IPS-20b (cell line): ENCODE measurements around the gene BRMS1.
"Not testable (repeated sequence)": the region's sequence is repeated elsewhere in the genome, so short reads cannot be mapped to it uniquely, and the experiment has no call there.

Experiments
- H3K27ac ChIP-seq: one replicate; pipeline ENCODE4 v1.5.1; 2013; ENCODE audit warnings: low read length
- H3K27me3 ChIP-seq: 2 replicates; pipeline ENCODE4 v1.6.1; 2013; ENCODE audit warnings: mild to moderate bottlenecking, low read length, inconsistent platforms; ENCODE audit not compliant: insufficient read depth
- H3K36me3 ChIP-seq: 2 replicates; pipeline ENCODE4 v1.6.1; 2013; ENCODE audit warnings: low read depth, mild to moderate bottlenecking, inconsistent platforms, low read length, moderate library complexity; ENCODE audit not compliant: insufficient read depth
- H3K4me1 ChIP-seq: 2 replicates; pipeline ENCODE4 v1.6.1; 2013; ENCODE audit warnings: mild to moderate bottlenecking, control low read depth, inconsistent platforms, low read length, moderate library complexity; ENCODE audit not compliant: insufficient read depth
- H3K4me3 ChIP-seq: 2 replicates; pipeline ENCODE4 v1.5.1; 2013; ENCODE audit warnings: mild to moderate bottlenecking, low read length, inconsistent platforms
- H3K9ac ChIP-seq: 2 replicates; pipeline ENCODE4 v1.6.1; 2013; ENCODE audit warnings: low read depth, mild to moderate bottlenecking, inconsistent platforms, low read length, moderate library complexity
- H3K9me3 ChIP-seq: 2 replicates; pipeline ENCODE4 v1.6.1; 2013; ENCODE audit warnings: mild to moderate bottlenecking, low read depth, low read length, inconsistent platforms; ENCODE audit not compliant: insufficient read depth

Gene BRMS1

GRCh38 chr11:66344550-66345315 is at the start of gene BRMS1:
Gene BRMS1, minus strand, starts transcription at chr11:66345104. Its CDS starts 2,870 bp downstream, at chr11:66342234.
- Histone ChIP-seq H3K27ac (no peak within 1 kb of the TSS), H3K4me3 (peak within 1 kb of the TSS; percentile 90)

GRCh38 chr11:66393954-66394353 is 49.0 kb upstream of the BRMS1 start:
- no peak overlapping the region for H3K9ac ChIP-seq

More at GRCh38 chr11:66344550-66345315, at the start of gene BRMS1:
- Histone ChIP-seq H3K9ac (peak within 1 kb of the TSS; percentile 87), H3K36me3 (peaks cover 26% of the 10 kb centered on the region), H3K27me3 (peaks cover 9% of the 10 kb centered on the region; the same call in 1 of the 2 replicates), H3K9me3 (no peaks in the 10 kb centered on the region), H3K4me1 (peaks cover 5% of the 10 kb centered on the region; the same call in 1 of the 2 replicates)

GRCh38 chr11:66391322-66391721 is 46.4 kb upstream of the BRMS1 start:
- no peaks in the 10 kb centered on the region for H3K36me3 ChIP-seq
- no peaks in the 10 kb centered on the region for H3K9me3 ChIP-seq
- H3K9ac ChIP-seq = no peak overlapping the region
- H3K4me1 ChIP-seq = 0 out of 2 replicates have a peak, but pooled peaks cover 3% of the 10 kb centered on the region
- no peak overlapping the region for H3K4me3 ChIP-seq
- no peak overlapping the region for H3K27ac ChIP-seq
- peaks cover 8% of the 10 kb centered on the region for H3K27me3 ChIP-seq

More at GRCh38 chr11:66393954-66394353, 49.0 kb upstream of the BRMS1 start:
- no peak overlapping the region for H3K27ac ChIP-seq
- no peak overlapping the region for H3K4me3 ChIP-seq
- no peaks in the 10 kb centered on the region for H3K9me3 ChIP-seq
- no peaks in the 10 kb centered on the region for H3K4me1 ChIP-seq
- no peaks in the 10 kb centered on the region for H3K27me3 ChIP-seq
- H3K36me3 ChIP-seq = no peaks in the 10 kb centered on the region

GRCh38 chr11:66388780-66389386 is 44.0 kb upstream of the BRMS1 start:
- H3K9me3 ChIP-seq = no peaks in the 10 kb centered on the region
- H3K4me3 ChIP-seq = no peak overlapping the region
- no peak overlapping the region for H3K27ac ChIP-seq
- no peak overlapping the region for H3K9ac ChIP-seq
- H3K36me3 ChIP-seq = no peaks in the 10 kb centered on the region
- H3K4me1 ChIP-seq = 0 out of 2 replicates have a peak, but pooled peaks cover 3% of the 10 kb centered on the region
- H3K27me3 ChIP-seq = peaks cover 9% of the 10 kb centered on the region

GRCh38 chr11:66386171-66387069 is 41.5 kb upstream of the BRMS1 start:
- Histone ChIP-seq H3K9me3 (no peaks in the 10 kb centered on the region), H3K27me3 (peaks cover 9% of the 10 kb centered on the region), H3K9ac (peak overlapping the region; percentile 33; the same call in 1 of the 2 replicates), H3K4me1 (0 out of 2 replicates have a peak, but pooled peaks cover 3% of the 10 kb centered on the region), H3K4me3 (peak overlapping the region; percentile 42), H3K36me3 (no peaks in the 10 kb centered on the region), H3K27ac (no peak overlapping the region)

- H3K9me3 ChIP-seq, H3K36me3 ChIP-seq, H3K9ac ChIP-seq, H3K27ac ChIP-seq, H3K4me3 ChIP-seq, H3K4me1 ChIP-seq, H3K27me3 ChIP-seq: not testable (repeated sequence)
Measured at GRCh38 chr11:66384316-66384715, 39.4 kb upstream of the BRMS1 start.

- not testable (repeated sequence) for H3K4me1 ChIP-seq, H3K36me3 ChIP-seq, H3K9me3 ChIP-seq, H3K9ac ChIP-seq, H3K27ac ChIP-seq, H3K27me3 ChIP-seq, H3K4me3 ChIP-seq
Measured at GRCh38 chr11:66380264-66380663, 35.4 kb upstream of the BRMS1 start.

GRCh38 chr11:66373690-66374287 is 28.9 kb upstream of the BRMS1 start:
- H3K27me3 ChIP-seq, H3K9ac ChIP-seq, H3K9me3 ChIP-seq, H3K27ac ChIP-seq, H3K4me3 ChIP-seq: not testable (repeated sequence)
- Histone ChIP-seq H3K4me1 (peaks cover 14% of the 10 kb centered on the region), H3K36me3 (peaks cover 11% of the 10 kb centered on the region)

- H3K4me3 ChIP-seq = no peak overlapping the region
- H3K9me3 ChIP-seq = no peaks in the 10 kb centered on the region
- H3K36me3 ChIP-seq = peaks cover 16% of the 10 kb centered on the region
- H3K27me3 ChIP-seq = no peaks in the 10 kb centered on the region
- H3K4me1 ChIP-seq = peaks cover 14% of the 10 kb centered on the region
- H3K27ac ChIP-seq = no peak overlapping the region
- no peak overlapping the region for H3K9ac ChIP-seq
Measured at GRCh38 chr11:66373265-66373664, 28.4 kb upstream of the BRMS1 start.

GRCh38 chr11:66371627-66372415 is 26.9 kb upstream of the BRMS1 start, which contains the start of gene SLC29A2:
Gene SLC29A2, minus strand, starts transcription at chr11:66371760. Its CDS starts 169 bp downstream, at chr11:66371591.
- peak within 1 kb of the TSS; percentile 98 for H3K4me3 ChIP-seq
- H3K36me3 ChIP-seq = peaks cover 31% of the 10 kb centered on the region
- H3K4me1 ChIP-seq = peaks cover 14% of the 10 kb centered on the region
- peak within 1 kb of the TSS; percentile 94 for H3K27ac ChIP-seq
- H3K9me3 ChIP-seq = no peaks in the 10 kb centered on the region
- peak within 1 kb of the TSS; percentile 98 for H3K9ac ChIP-seq
- H3K27me3 ChIP-seq = no peaks in the 10 kb centered on the region
